ENCODE results near the gene RDH14. TPM values are rescaled to one million over a fixed set of nuclear protein-coding genes. Genes with fewer than 3 reads are reported as not detected.

RDH14 gene
- total RNA-seq, 1 experiment from 2014 or later: 22.4 TPM

- peak; percentile 56 for TF ChIP-seq USF2 (CRISPR knock-in tag; IDR thresholded peaks at IDR 0.05)
- TF ChIP-seq MYBL2 (CRISPR knock-in tag; IDR thresholded peaks at IDR 0.05): peak; percentile 58; the same call in 1 of the 2 replicates
- TF ChIP-seq TEAD4 (CRISPR knock-in tag; IDR thresholded peaks at IDR 0.05): no peak
- no peak for TF ChIP-seq HMGA2 (CRISPR knock-in tag; IDR thresholded peaks at IDR 0.05)
- peak; percentile 84; the same call in 1 of the 2 replicates for TF ChIP-seq CBFB (CRISPR knock-in tag; IDR thresholded peaks at IDR 0.05; ENCODE audit: low read depth)
- no peak for TF ChIP-seq NR1H2 (CRISPR knock-in tag; IDR thresholded peaks at IDR 0.05)
- no peak for TF ChIP-seq ETV6 (CRISPR knock-in tag; IDR thresholded peaks at IDR 0.05)
- no peak for TF ChIP-seq FOXJ3 (CRISPR knock-in tag; IDR thresholded peaks at IDR 0.05; ENCODE audit: borderline replicate concordance)
- 0 out of 2 replicates have a peak, but pooled peaks have one; percentile 27 for TF ChIP-seq TCF7 (CRISPR knock-in tag; IDR thresholded peaks at IDR 0.05; ENCODE audit: low read depth)
- no peak for TF ChIP-seq ATF6 (CRISPR knock-in tag; IDR thresholded peaks at IDR 0.05)
- TF ChIP-seq ATF1 (CRISPR knock-in tag; IDR thresholded peaks at IDR 0.05): 0 out of 2 replicates have a peak, but pooled peaks have one; percentile 57
- TF ChIP-seq SMAD4 (CRISPR knock-in tag; IDR thresholded peaks at IDR 0.05): no peak
- TF ChIP-seq ZBTB43 (CRISPR knock-in tag; IDR thresholded peaks at IDR 0.05): peak; percentile 43; the same call in 1 of the 2 replicates
- TF ChIP-seq CREB1 (CRISPR knock-in tag; IDR thresholded peaks at IDR 0.05): 0 out of 2 replicates have a peak, but pooled peaks have one; percentile 72
- TF ChIP-seq MLX (CRISPR knock-in tag; IDR thresholded peaks at IDR 0.05): no peak
- no peak for TF ChIP-seq ATF3 (CRISPR knock-in tag; conservative IDR thresholded peaks at IDR 0.05)
- no peak for TF ChIP-seq MXD4 (CRISPR knock-in tag; IDR thresholded peaks at IDR 0.05; ENCODE audit: borderline replicate concordance)
- TF ChIP-seq AFF4 (CRISPR knock-in tag; IDR thresholded peaks at IDR 0.05; ENCODE audit: borderline replicate concordance): peak; percentile 77; the same call in 1 of the 2 replicates
- 0 out of 2 replicates have a peak, but pooled peaks have one; percentile 10 for TF ChIP-seq ZNF317 (CRISPR knock-in tag; IDR thresholded peaks at IDR 0.05; ENCODE audit: borderline replicate concordance, low read depth)
- TF ChIP-seq SOX15 (CRISPR knock-in tag; IDR thresholded peaks at IDR 0.05): no peak
- no peak; the same call in 1 of the 2 replicates for TF ChIP-seq TEAD1 (CRISPR knock-in tag; IDR thresholded peaks at IDR 0.05)
- TF ChIP-seq ZNF396 (CRISPR knock-in tag; IDR thresholded peaks at IDR 0.05; ENCODE audit: borderline replicate concordance): no peak
- peak; percentile 58; the same call in 1 of the 2 replicates for TF ChIP-seq E2F1 (CRISPR knock-in tag; IDR thresholded peaks at IDR 0.05)
- TF ChIP-seq GRHL2 (CRISPR knock-in tag; IDR thresholded peaks at IDR 0.05; ENCODE audit: insufficient replicate concordance, severe bottlenecking): no peak
- no peak for TF ChIP-seq PRRX2 (CRISPR knock-in tag; IDR thresholded peaks at IDR 0.05)
- peak; percentile 93 for TF ChIP-seq HMGXB4 (CRISPR knock-in tag; IDR thresholded peaks at IDR 0.05)
- TF ChIP-seq ELF4 (CRISPR knock-in tag; IDR thresholded peaks at IDR 0.05; ENCODE audit: low read depth): peak; percentile 93; the same call in 1 of the 2 replicates
These were observed at the start of gene RDH14 (continued) for GRCh38 chr2:18560031-18560796.

Data from WTC11 (cell line).